HUES64 (cell line): ENCODE data around the gene NRG3.
"Not testable (repeated sequence)": the region's sequence is repeated elsewhere in the genome, so short reads cannot be mapped to it uniquely, and the experiment has no call there.

Source experiments
- H3K27ac ChIP-seq: 2 replicates; pipeline ENCODE4 v1.7.0; 2013; ENCODE audit warnings: low read depth, low read length, inconsistent platforms
- H3K27me3 ChIP-seq: 2 replicates; pipeline ENCODE4 v1.6.1; 2013; ENCODE audit warnings: mild to moderate bottlenecking, low read length; ENCODE audit not compliant: insufficient read depth
- H3K36me3 ChIP-seq: 2 replicates; pipeline ENCODE4 v1.6.1; 2013; ENCODE audit warnings: mild to moderate bottlenecking, low read length; ENCODE audit not compliant: insufficient read depth
- H3K4me1 ChIP-seq: 2 replicates; pipeline ENCODE4 v1.6.1; 2013; ENCODE audit warnings: mild to moderate bottlenecking, low read length, moderate library complexity; ENCODE audit not compliant: insufficient read depth
- H3K4me3 ChIP-seq: 2 replicates; pipeline ENCODE4 v1.5.1; 2013; ENCODE audit warnings: mild to moderate bottlenecking, low read length, moderate library complexity
- H3K9ac ChIP-seq: 2 replicates; pipeline ENCODE4 v1.6.1; 2013; ENCODE audit warnings: mild to moderate bottlenecking, low read depth, low read length
- H3K9me3 ChIP-seq: 2 replicates; pipeline ENCODE4 v1.6.1; 2013; ENCODE audit warnings: low read depth, low read length; ENCODE audit not compliant: insufficient read depth
- WGBS: fragments of 150-250, 120-280 bp; methylation state at CpG from one replicate; pipeline ENCODE4 v1.1.7; 2013; ENCODE audit warnings: missing lambda C conversion rate; 5-methylcytosine and 5-hydroxymethylcytosine counted together

Gene NRG3

GRCh38 chr10:82677932-82678331 lies 802.9 kb downstream of the NRG3 start:
- H3K9ac ChIP-seq, H3K9me3 ChIP-seq, H3K4me1 ChIP-seq, H3K27me3 ChIP-seq, H3K36me3 ChIP-seq, H3K4me3 ChIP-seq, H3K27ac ChIP-seq: not testable (repeated sequence)
- WGBS, result 90% methylated on average over 9 of the region's 9 CpGs

DNA sequence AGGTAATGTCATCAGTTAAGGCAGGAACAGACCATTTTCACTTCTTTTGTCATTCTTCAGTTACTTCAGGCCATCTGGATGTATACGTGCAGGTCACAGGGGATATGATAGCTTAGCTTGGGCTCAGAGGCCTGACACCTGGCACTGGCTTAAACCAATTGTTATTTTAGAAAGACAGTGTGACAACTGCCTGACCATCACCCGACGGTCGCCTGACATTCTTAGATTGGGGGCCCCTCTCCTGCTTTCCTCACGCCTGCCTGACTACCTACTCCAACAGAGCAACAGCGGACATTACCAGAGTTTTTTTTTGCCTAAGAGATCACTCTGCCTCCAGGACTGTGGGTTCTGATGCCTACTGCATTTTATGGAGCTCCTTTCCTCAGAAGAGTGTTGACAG lies 803.5 kb downstream of the NRG3 start:
- not testable (repeated sequence) for H3K4me3 ChIP-seq, H3K27ac ChIP-seq, H3K4me1 ChIP-seq, H3K36me3 ChIP-seq, H3K9me3 ChIP-seq, H3K27me3 ChIP-seq, H3K9ac ChIP-seq
- 65% methylated on average over 6 of the region's 6 CpGs for WGBS

DNA sequence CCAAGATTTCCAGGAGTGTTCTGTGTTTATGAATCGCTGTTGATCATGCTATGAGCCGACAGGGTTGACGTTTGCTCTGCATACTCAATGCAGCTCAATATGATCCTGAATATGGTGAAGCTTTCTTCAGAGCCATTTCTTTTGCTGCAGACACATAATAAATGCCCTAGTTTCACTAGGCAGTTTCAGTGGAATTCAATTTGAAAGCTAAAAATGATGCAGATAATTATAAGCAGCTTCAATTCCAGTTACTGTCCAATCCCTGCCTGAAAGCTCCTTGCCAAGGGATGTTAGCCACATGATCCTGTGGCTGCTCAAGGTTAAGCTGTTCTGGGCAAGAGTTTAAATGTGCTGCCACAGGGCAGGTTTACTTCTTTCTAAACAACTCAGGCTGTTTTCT lies 805.6 kb downstream of the NRG3 start:
- H3K36me3 ChIP-seq, result no peaks in the 10 kb centered on the region
- no peak overlapping the region for H3K9ac ChIP-seq
- H3K27ac ChIP-seq, result no peak overlapping the region
- H3K4me3 ChIP-seq, result no peak overlapping the region
- WGBS, result 94% methylated on average over 3 of the region's 3 CpGs
- peaks cover 5% of the 10 kb centered on the region; the same call in 1 of the 2 replicates for H3K4me1 ChIP-seq
- no peaks in the 10 kb centered on the region for H3K27me3 ChIP-seq
- no peaks in the 10 kb centered on the region for H3K9me3 ChIP-seq

GRCh38 chr10:82683945-82684344 lies 809.0 kb downstream of the NRG3 start:
- H3K9ac ChIP-seq, result no peak overlapping the region
- H3K36me3 ChIP-seq, result no peaks in the 10 kb centered on the region
- H3K4me1 ChIP-seq, result 0 out of 2 replicates have a peak, but pooled peaks cover 2% of the 10 kb centered on the region
- H3K9me3 ChIP-seq, result no peaks in the 10 kb centered on the region
- 88% methylated on average over 2 of the region's 4 CpGs for WGBS
- no peak overlapping the region for H3K4me3 ChIP-seq
- no peak overlapping the region for H3K27ac ChIP-seq
- H3K27me3 ChIP-seq, result no peaks in the 10 kb centered on the region

DNA sequence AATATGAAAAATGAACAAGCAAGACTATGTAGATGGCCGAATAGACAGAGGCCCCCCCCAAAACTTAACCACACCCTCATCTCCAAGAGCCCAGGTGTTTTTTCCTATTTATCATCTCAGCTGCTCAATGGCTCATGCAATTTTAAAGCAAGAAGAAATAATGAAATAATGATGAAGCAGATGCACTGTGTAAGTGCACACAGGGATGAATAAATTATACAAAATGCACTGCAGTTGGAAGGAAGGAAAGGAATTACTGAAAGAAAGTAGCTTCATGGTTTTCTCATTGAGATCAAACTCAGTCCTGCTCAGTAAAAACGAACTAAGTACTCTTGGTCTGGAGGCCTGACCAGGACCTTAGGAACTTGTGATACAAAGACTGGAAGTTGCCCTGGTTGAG lies 810.1 kb downstream of the NRG3 start:
- WGBS, result 95% methylated on average over 1 of the region's 2 CpGs
- Histone ChIP-seq H3K9me3 (no peaks in the 10 kb centered on the region), H3K36me3 (no peaks in the 10 kb centered on the region), H3K27ac (no peak overlapping the region), H3K4me3 (no peak overlapping the region), H3K27me3 (no peaks in the 10 kb centered on the region), H3K9ac (no peak overlapping the region), H3K4me1 (0 out of 2 replicates have a peak, but pooled peaks cover 2% of the 10 kb centered on the region)

DNA sequence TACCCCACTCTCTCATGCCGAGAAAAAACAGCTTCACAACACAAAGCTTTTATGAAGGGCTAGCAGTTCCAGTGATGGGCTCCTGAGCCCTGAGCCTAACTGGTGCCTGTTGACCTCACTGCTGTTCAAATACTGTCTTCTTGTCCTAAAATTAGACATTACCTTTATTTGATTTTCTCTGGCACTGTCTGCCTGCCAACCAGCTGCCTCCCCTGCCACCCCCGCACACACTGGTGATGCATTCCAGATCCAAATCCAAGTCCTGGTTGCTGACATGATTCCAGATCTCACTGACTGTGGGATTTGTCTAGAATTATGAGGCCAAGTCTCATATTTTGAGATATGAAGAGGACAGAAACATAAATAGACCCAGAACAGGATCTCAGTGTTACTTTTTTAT lies 816.2 kb downstream of the NRG3 start:
- Histone ChIP-seq H3K27me3 (no peaks in the 10 kb centered on the region), H3K36me3 (peaks cover 2% of the 10 kb centered on the region; the same call in 1 of the 2 replicates), H3K9ac (no peak overlapping the region), H3K27ac (no peak overlapping the region), H3K4me3 (no peak overlapping the region), H3K9me3 (peaks cover 21% of the 10 kb centered on the region), H3K4me1 (no peaks in the 10 kb centered on the region)
- 96% methylated on average over 2 of the region's 2 CpGs for WGBS

GRCh38 chr10:82692458-82692857 lies 817.5 kb downstream of the NRG3 start:
- WGBS, result 92% methylated on average over 4 of the region's 4 CpGs
- Histone ChIP-seq H3K4me3 (no peak overlapping the region), H3K9me3 (peaks cover 21% of the 10 kb centered on the region), H3K27me3 (no peaks in the 10 kb centered on the region), H3K4me1 (no peaks in the 10 kb centered on the region), H3K27ac (no peak overlapping the region), H3K36me3 (peaks cover 2% of the 10 kb centered on the region; the same call in 1 of the 2 replicates), H3K9ac (no peak overlapping the region)

DNA sequence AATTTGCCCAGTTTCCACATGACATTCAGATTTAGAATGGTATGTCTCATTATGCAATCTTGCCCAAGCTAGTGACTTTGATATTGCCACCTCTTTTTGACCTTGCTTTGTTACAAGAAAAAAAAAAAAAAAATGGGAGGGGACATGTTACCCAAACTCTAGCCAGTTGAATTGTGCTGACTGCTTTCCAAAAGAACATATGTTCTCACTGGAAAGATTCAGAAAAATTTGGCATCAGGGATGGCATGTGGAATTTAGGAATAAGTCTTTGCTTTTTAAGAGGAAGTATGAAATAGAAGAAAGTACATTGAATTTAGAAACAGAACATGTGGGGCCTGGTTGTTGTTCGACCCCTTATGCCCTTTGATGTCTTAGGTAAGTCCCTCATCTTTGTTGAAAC lies 846.8 kb downstream of the NRG3 start:
- H3K9me3 ChIP-seq, result no peaks in the 10 kb centered on the region
- H3K9ac ChIP-seq, result no peak overlapping the region
- WGBS, result 100% methylated on average over 1 of the region's 1 CpG
- no peak overlapping the region for H3K4me3 ChIP-seq
- H3K27ac ChIP-seq, result no peak overlapping the region
- H3K4me1 ChIP-seq, result no peaks in the 10 kb centered on the region
- H3K36me3 ChIP-seq, result no peaks in the 10 kb centered on the region
- H3K27me3 ChIP-seq, result no peaks in the 10 kb centered on the region

GRCh38 chr10:82722273-82722672 lies 847.3 kb downstream of the NRG3 start:
- Histone ChIP-seq H3K27ac (no peak overlapping the region), H3K36me3 (no peaks in the 10 kb centered on the region), H3K9me3 (peaks cover under 1% of the 10 kb centered on the region; the same call in 1 of the 2 replicates), H3K4me1 (no peaks in the 10 kb centered on the region), H3K9ac (no peak overlapping the region), H3K27me3 (no peaks in the 10 kb centered on the region), H3K4me3 (no peak overlapping the region)
- WGBS, result no CpG with 5 or more reads among the region's 2 CpGs

DNA sequence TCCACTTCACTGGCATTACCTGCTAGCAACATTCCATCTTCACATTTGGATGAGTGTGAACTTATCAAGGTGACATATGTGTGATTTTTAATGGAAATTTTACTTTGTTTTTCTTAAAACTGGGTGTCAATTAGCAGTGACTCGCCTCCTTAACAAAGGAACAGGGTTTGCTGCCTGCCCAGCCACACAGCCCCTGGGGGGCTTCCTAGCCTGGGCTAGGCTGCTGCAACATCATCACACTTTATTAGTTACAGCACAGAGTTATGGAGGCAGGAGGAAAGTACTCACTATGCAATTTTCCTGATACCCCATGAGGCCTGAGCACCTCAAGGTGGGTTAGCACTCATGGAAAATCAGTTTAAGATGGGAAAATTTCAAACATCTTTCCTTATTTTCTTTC lies 861.3 kb downstream of the NRG3 start:
- WGBS, result 90% methylated on average over 1 of the region's 1 CpG
- no peaks in the 10 kb centered on the region for H3K9me3 ChIP-seq
- H3K27me3 ChIP-seq, result no peaks in the 10 kb centered on the region
- H3K9ac ChIP-seq, result no peak overlapping the region
- H3K36me3 ChIP-seq, result no peaks in the 10 kb centered on the region
- peaks cover 24% of the 10 kb centered on the region for H3K4me1 ChIP-seq
- H3K4me3 ChIP-seq, result no peak overlapping the region
- no peak overlapping the region for H3K27ac ChIP-seq

DNA sequence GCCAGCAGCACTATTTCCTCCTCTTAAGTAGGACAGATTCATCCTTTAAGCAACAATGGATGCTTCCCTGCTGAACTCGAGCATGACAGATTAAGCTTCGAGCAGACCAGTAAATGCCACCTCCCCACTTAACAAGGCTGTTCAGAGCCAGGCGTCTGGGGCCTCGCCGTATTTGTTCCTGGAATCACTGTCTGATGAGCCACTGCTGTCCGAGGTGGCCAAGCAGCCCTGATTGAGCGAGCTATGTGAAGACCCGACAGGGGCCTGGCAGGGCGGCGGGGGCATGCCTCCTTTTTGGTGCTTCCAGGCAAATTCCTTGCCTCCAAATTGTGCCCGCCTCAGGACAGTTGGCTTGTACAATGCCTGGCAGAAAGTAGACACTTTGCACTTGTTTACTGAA lies 862.6 kb downstream of the NRG3 start:
- H3K4me1 ChIP-seq, result peaks cover 25% of the 10 kb centered on the region
- no peaks in the 10 kb centered on the region for H3K36me3 ChIP-seq
- no peak overlapping the region for H3K27ac ChIP-seq
- WGBS, result 87% methylated on average over 11 of the region's 11 CpGs
- no peak overlapping the region for H3K9ac ChIP-seq
- no peaks in the 10 kb centered on the region for H3K9me3 ChIP-seq
- no peak overlapping the region for H3K4me3 ChIP-seq
- H3K27me3 ChIP-seq, result no peaks in the 10 kb centered on the region

GRCh38 chr10:82738592-82738991 lies 863.6 kb downstream of the NRG3 start:
- peaks cover 28% of the 10 kb centered on the region for H3K4me1 ChIP-seq
- H3K9ac ChIP-seq, result no peak overlapping the region
- no peaks in the 10 kb centered on the region for H3K9me3 ChIP-seq
- no peaks in the 10 kb centered on the region for H3K27me3 ChIP-seq
- no peak overlapping the region for H3K4me3 ChIP-seq
- 89% methylated on average over 8 of the region's 8 CpGs for WGBS
- no peaks in the 10 kb centered on the region for H3K36me3 ChIP-seq
- H3K27ac ChIP-seq, result no peak overlapping the region
